WTC11 (cell line): Measurements from ENCODE around the gene NPEPL1. TPM values are rescaled to one million over a fixed set of nuclear protein-coding genes. Genes with fewer than 3 reads are reported as not detected.

Experiments
- ATAC-seq: fragments of 200-7000 bp; cut with Tn5 transposase; 2 replicates; pipeline ENCODE4 v1.10.0; 2021; ENCODE audit warnings: mild to moderate bottlenecking, moderate library complexity
- CTCF ChIA-PET: fragments of 300-600 bp; sonication (Branson Sonifier 250); formaldehyde crosslinking; loops from one replicate; lab custom pipeline; 2021; ENCODE audit warnings: antibody characterized with exemption; lab: Charles Lee
- POLR2A ChIA-PET: fragments of 350-600 bp; sonication (Branson Sonifier 250); formaldehyde crosslinking; loops from one replicate; lab custom pipeline; 2021; ENCODE audit warnings: antibody characterized with exemption; lab: Charles Lee
- DNase-seq: peaks from one replicate; pipeline ENCODE4 v3.0.0; 2021; ENCODE audit warnings: low spot score
- H3K27ac Mint-ChIP-seq: 2 replicates; pipeline ENCODE4 v1.8.0; 2021; ENCODE audit warnings: mixed read lengths
- H3K27me3 Mint-ChIP-seq: 2 replicates; pipeline ENCODE4 v1.8.0; 2021; ENCODE audit warnings: low read depth, mild to moderate bottlenecking, moderate library complexity, mixed read lengths
- H3K36me3 Mint-ChIP-seq: 2 replicates; pipeline ENCODE4 v1.8.0; 2021; ENCODE audit warnings: mixed read lengths
- H3K4me1 Mint-ChIP-seq: 2 replicates; pipeline ENCODE4 v1.8.0; 2022; ENCODE audit warnings: mixed read lengths
- H3K4me3 Mint-ChIP-seq: 2 replicates; pipeline ENCODE4 v1.8.0; 2021; ENCODE audit warnings: mild to moderate bottlenecking, moderate library complexity, mixed read lengths
- H3K9me3 Mint-ChIP-seq: 2 replicates; pipeline ENCODE4 v1.8.0; 2021; ENCODE audit warnings: mixed read lengths
- AFF4 ChIP-seq: sonication (generic); formaldehyde crosslinking; IDR thresholded peaks from 2 replicates; pipeline ENCODE4 v1.8.1; 2023; ENCODE audit warnings: mild to moderate bottlenecking, missing genetic modification reagents, borderline replicate concordance
- AR ChIP-seq: fragments of 250-450 bp; sonication (Bioruptor Pico); IDR thresholded peaks from 2 replicates; pipeline ENCODE4 v1.9.0; 2021; ENCODE audit warnings: mild to moderate bottlenecking
- FOXJ3 ChIP-seq: sonication (generic); formaldehyde crosslinking; IDR thresholded peaks from 2 replicates; pipeline ENCODE4 v1.9.0; 2021; ENCODE audit warnings: missing genetic modification reagents, mild to moderate bottlenecking, borderline replicate concordance
- NFE2L1 ChIP-seq: sonication (generic); formaldehyde crosslinking; IDR thresholded peaks from 2 replicates; pipeline ENCODE4 v1.8.1; 2023; ENCODE audit warnings: missing genetic modification reagents
- NR2C2 ChIP-seq: sonication (generic); formaldehyde crosslinking; IDR thresholded peaks from 2 replicates; pipeline ENCODE4 v1.8.0; 2022; ENCODE audit warnings: mild to moderate bottlenecking, missing genetic modification reagents
- PRDM15 ChIP-seq: sonication (generic); formaldehyde crosslinking; IDR thresholded peaks from 2 replicates; pipeline ENCODE4 v1.8.0; 2022; ENCODE audit warnings: missing genetic modification reagents
- SOX15 ChIP-seq: fragments of 250-450 bp; sonication (Bioruptor Pico); IDR thresholded peaks from 2 replicates; pipeline ENCODE4 v1.9.0; 2021; ENCODE audit warnings: mild to moderate bottlenecking
- ZBTB43 ChIP-seq: sonication (generic); formaldehyde crosslinking; IDR thresholded peaks from 2 replicates; pipeline ENCODE4 v1.8.1; 2023; ENCODE audit warnings: mild to moderate bottlenecking, missing genetic modification reagents
- ZMAT4 ChIP-seq: fragments of 250-450 bp; sonication (Bioruptor Pico); IDR thresholded peaks from 2 replicates; pipeline ENCODE4 v1.9.0; 2021; ENCODE audit warnings: mild to moderate bottlenecking
- ZNF416 ChIP-seq: fragments of 250-450 bp; sonication (Bioruptor Pico); IDR thresholded peaks from 2 replicates; pipeline ENCODE4 v1.9.0; 2021; ENCODE audit warnings: mild to moderate bottlenecking, inconsistent platforms
- total RNA-seq: library from RNA; stranded (reverse); gene quantifications from 3 replicates; pipeline ENCODE4 v1.2.3, GENCODE V29; 2021
- TF ChIP-seq, protein P1 (sequence below): sonication (generic); formaldehyde crosslinking; IDR thresholded peaks from 2 replicates; pipeline ENCODE4 v1.8.1; 2023; ENCODE audit warnings: mild to moderate bottlenecking, missing genetic modification reagents, moderate library complexity
- TF ChIP-seq, protein P2 (sequence below): sonication (generic); formaldehyde crosslinking; IDR thresholded peaks from 2 replicates; pipeline ENCODE4 v1.8.1; 2022; ENCODE audit warnings: mild to moderate bottlenecking, moderate library complexity, missing genetic modification reagents
- TF ChIP-seq, protein P3 (sequence below): fragments of 250-450 bp; sonication (Bioruptor Pico); IDR thresholded peaks from 2 replicates; pipeline ENCODE4 v1.8.0; 2021; ENCODE audit warnings: mild to moderate bottlenecking
- TF ChIP-seq, protein P4 (sequence below): fragments of 250-450 bp; sonication (Bioruptor Pico); IDR thresholded peaks from 2 replicates; pipeline ENCODE4 v1.9.0; 2021; ENCODE audit warnings: moderate library complexity, mild to moderate bottlenecking, inconsistent platforms, borderline replicate concordance
- TF ChIP-seq, protein P5 (sequence below): sonication (generic); formaldehyde crosslinking; IDR thresholded peaks from 2 replicates; pipeline ENCODE4 v1.8.0; 2022; ENCODE audit warnings: mild to moderate bottlenecking, missing genetic modification reagents
- TF ChIP-seq, protein P6 (sequence below): sonication (generic); formaldehyde crosslinking; conservative IDR thresholded peaks from 2 replicates; pipeline ENCODE4 v1.8.1; 2023; ENCODE audit warnings: mild to moderate bottlenecking, low read depth, missing genetic modification reagents, moderate library complexity

Gene NPEPL1
- total RNA-seq, 1 experiment from 2014 or later = 39.9 TPM

DNA sequence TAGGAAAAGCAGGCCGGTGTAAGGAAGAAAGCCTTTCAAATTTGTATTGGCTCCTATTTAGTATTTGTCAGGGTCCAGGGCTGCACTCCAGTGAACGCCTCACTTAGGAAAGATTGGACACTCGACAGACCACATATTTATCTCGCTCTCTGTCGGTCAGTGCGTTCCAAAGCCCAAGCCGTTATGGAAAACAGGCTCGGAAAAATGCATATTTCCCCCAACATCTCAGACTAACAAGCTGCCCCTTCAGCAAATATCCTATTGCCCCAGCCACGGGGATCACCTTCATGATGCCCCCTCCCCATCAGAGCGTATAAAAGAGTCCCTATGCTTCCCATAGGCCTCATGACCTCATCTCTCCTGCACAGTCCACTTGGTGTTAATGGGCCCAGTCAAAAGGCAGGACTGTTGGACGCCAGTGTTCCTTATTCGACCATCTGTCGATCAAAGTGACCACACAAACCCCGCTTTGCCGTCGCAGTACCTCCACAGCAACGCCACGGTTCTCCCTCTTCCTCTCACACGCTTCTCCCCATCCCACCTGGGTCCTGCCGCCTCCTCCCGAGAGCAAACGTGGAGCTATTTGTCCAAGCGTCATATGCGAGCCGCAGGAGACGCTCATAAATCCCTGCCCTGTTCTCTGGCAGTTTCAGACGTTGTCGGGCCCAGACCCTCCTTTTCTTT lies 63.3 kb downstream of the NPEPL1 start:
- ChIA-PET POLR2A (interaction anchor here (0.8 kb wide), 1 partner anchor 127 kb away, joined by 3 read pairs; no protein-coding TSS in a partner anchor), CTCF (no interaction called here)
- Mint-ChIP-seq H3K4me3 (no peak overlapping the region), H3K4me1 (peaks cover 47% of the 10 kb centered on the region), H3K27ac (no peak overlapping the region), H3K27me3 (peaks cover 36% of the 10 kb centered on the region), H3K9me3 (peaks cover 17% of the 10 kb centered on the region), H3K36me3 (no peaks in the 10 kb centered on the region)
- no peak for TF ChIP-seq ZBTB43 (CRISPR knock-in tag)
- TF ChIP-seq SOX15 (CRISPR knock-in tag) = no peak
- no peak for TF ChIP-seq ZNF416 (CRISPR knock-in tag)
- no peak for TF ChIP-seq FOXJ3 (CRISPR knock-in tag)
- TF ChIP-seq NR2C2 (CRISPR knock-in tag) = no peak
- no peak for TF ChIP-seq PRDM15 (CRISPR knock-in tag)
- TF ChIP-seq, protein P1, sequence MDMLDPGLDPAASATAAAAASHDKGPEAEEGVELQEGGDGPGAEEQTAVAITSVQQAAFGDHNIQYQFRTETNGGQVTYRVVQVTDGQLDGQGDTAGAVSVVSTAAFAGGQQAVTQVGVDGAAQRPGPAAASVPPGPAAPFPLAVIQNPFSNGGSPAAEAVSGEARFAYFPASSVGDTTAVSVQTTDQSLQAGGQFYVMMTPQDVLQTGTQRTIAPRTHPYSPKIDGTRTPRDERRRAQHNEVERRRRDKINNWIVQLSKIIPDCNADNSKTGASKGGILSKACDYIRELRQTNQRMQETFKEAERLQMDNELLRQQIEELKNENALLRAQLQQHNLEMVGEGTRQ (CRISPR knock-in tag) = no peak
- TF ChIP-seq AFF4 = no peak
- TF ChIP-seq, protein P2, sequence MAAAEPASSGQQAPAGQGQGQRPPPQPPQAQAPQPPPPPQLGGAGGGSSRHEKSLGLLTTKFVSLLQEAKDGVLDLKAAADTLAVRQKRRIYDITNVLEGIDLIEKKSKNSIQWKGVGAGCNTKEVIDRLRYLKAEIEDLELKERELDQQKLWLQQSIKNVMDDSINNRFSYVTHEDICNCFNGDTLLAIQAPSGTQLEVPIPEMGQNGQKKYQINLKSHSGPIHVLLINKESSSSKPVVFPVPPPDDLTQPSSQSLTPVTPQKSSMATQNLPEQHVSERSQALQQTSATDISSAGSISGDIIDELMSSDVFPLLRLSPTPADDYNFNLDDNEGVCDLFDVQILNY = no peak
- TF ChIP-seq, protein P3, sequence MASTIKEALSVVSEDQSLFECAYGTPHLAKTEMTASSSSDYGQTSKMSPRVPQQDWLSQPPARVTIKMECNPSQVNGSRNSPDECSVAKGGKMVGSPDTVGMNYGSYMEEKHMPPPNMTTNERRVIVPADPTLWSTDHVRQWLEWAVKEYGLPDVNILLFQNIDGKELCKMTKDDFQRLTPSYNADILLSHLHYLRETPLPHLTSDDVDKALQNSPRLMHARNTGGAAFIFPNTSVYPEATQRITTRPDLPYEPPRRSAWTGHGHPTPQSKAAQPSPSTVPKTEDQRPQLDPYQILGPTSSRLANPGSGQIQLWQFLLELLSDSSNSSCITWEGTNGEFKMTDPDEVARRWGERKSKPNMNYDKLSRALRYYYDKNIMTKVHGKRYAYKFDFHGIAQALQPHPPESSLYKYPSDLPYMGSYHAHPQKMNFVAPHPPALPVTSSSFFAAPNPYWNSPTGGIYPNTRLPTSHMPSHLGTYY (CRISPR knock-in tag) = no peak
- TF ChIP-seq ZMAT4 (CRISPR knock-in tag) = no peak
- TF ChIP-seq, protein P4, sequence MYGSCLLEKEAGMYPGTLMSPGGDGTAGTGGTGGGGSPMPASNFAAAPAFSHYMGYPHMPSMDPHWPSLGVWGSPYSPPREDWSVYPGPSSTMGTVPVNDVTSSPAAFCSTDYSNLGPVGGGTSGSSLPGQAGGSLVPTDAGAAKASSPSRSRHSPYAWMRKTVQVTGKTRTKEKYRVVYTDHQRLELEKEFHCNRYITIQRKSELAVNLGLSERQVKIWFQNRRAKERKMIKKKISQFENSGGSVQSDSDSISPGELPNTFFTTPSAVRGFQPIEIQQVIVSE (CRISPR knock-in tag) = no peak
- TF ChIP-seq, protein P5, sequence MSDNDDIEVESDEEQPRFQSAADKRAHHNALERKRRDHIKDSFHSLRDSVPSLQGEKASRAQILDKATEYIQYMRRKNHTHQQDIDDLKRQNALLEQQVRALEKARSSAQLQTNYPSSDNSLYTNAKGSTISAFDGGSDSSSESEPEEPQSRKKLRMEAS (CRISPR knock-in tag) = no peak
- no peak for TF ChIP-seq AR (CRISPR knock-in tag)
- no peak for TF ChIP-seq NFE2L1 (CRISPR knock-in tag)
- TF ChIP-seq, protein P6, sequence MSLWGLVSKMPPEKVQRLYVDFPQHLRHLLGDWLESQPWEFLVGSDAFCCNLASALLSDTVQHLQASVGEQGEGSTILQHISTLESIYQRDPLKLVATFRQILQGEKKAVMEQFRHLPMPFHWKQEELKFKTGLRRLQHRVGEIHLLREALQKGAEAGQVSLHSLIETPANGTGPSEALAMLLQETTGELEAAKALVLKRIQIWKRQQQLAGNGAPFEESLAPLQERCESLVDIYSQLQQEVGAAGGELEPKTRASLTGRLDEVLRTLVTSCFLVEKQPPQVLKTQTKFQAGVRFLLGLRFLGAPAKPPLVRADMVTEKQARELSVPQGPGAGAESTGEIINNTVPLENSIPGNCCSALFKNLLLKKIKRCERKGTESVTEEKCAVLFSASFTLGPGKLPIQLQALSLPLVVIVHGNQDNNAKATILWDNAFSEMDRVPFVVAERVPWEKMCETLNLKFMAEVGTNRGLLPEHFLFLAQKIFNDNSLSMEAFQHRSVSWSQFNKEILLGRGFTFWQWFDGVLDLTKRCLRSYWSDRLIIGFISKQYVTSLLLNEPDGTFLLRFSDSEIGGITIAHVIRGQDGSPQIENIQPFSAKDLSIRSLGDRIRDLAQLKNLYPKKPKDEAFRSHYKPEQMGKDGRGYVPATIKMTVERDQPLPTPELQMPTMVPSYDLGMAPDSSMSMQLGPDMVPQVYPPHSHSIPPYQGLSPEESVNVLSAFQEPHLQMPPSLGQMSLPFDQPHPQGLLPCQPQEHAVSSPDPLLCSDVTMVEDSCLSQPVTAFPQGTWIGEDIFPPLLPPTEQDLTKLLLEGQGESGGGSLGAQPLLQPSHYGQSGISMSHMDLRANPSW (CRISPR knock-in tag) = no peak
- ATAC-seq (no peak), DNase-seq (no peak)
